Measurements from ENCODE around the gene ST13. TPM values are rescaled to one million over a fixed set of nuclear protein-coding genes. Genes with fewer than 3 reads are reported as not detected.

ST13 gene
- total and polyA plus RNA-seq, 9 donors: 243 to 1,503 (median 650) TPM

DNA sequence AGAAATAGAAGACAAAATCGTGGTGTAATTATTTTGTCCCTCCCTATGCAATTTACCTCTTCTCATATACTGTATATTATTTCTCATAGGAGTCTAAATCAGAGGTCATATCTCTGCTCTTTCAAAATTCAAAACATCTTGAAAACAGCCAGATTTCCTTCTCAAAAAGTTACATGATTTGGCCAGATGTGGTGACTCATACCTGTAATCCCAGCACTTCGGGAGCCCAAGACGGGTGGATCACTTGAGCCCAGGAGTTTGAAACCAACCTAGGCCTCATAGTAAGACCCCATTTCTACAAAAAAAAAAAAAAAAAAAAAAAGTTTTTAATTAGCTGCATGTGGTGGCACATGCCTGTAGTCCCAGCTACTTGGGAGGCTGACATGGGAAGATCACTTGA is 34.4 kb upstream of the ST13 start:
- Histone ChIP-seq H3K27ac (no peak overlapping the region), H3K9me3 (no peaks in the 10 kb centered on the region), H3K36me3 (no peaks in the 10 kb centered on the region), H3K27me3 (no peaks in the 10 kb centered on the region), H3K4me1 (ENCODE audit: insufficient read depth) (no peaks in the 10 kb centered on the region), H3K4me3 (no peak overlapping the region)
- no peak for TF ChIP-seq EP300 (IDR thresholded peaks at IDR 0.05)
- TF ChIP-seq POLR2A (IDR thresholded peaks at IDR 0.05): no peak
- TF ChIP-seq, protein P1, sequence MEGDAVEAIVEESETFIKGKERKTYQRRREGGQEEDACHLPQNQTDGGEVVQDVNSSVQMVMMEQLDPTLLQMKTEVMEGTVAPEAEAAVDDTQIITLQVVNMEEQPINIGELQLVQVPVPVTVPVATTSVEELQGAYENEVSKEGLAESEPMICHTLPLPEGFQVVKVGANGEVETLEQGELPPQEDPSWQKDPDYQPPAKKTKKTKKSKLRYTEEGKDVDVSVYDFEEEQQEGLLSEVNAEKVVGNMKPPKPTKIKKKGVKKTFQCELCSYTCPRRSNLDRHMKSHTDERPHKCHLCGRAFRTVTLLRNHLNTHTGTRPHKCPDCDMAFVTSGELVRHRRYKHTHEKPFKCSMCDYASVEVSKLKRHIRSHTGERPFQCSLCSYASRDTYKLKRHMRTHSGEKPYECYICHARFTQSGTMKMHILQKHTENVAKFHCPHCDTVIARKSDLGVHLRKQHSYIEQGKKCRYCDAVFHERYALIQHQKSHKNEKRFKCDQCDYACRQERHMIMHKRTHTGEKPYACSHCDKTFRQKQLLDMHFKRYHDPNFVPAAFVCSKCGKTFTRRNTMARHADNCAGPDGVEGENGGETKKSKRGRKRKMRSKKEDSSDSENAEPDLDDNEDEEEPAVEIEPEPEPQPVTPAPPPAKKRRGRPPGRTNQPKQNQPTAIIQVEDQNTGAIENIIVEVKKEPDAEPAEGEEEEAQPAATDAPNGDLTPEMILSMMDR (IDR thresholded peaks at IDR 0.05): no peak
- WGBS, 3 donors: 80 to 91% (median 86%) methylated on average over 3 of the region's 3 CpGs
- intact Hi-C loops (cut with DNase I): no loop called here
- no peak for DNase-seq

DNA sequence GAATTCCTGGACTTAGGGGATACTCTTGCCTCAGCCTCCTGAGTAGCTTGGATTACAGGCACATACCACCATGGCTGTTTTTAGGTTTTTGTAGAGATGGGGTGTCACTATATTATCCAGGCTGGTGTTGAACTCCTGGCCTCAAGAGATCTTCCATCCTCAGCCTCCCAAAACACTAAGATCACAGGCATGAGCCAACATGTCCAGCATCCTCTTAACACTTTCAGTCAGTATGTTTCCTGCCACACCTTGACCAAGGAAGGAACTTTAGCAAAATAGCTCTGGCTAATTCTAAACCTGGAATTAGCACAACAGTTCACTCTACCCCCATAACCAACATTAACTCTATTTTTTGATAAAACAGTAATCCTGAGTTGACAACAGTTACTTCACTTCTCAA is 32.7 kb upstream of the ST13 start:
- Histone ChIP-seq H3K4me3 (no peak overlapping the region), H3K4me1 (ENCODE audit: insufficient read depth) (no peaks in the 10 kb centered on the region), H3K27ac (no peak overlapping the region), H3K9me3 (no peaks in the 10 kb centered on the region), H3K36me3 (no peaks in the 10 kb centered on the region), H3K27me3 (no peaks in the 10 kb centered on the region)
- TF ChIP-seq, protein P1 (IDR thresholded peaks at IDR 0.05): no peak
- TF ChIP-seq POLR2A (IDR thresholded peaks at IDR 0.05): no peak
- DNase-seq: no peak
- intact Hi-C loops (cut with DNase I): no loop called here

GRCh38 chr22:40878922-40879321 is 22.5 kb upstream of the ST13 start:
- TF ChIP-seq POLR2A (IDR thresholded peaks at IDR 0.05): no peak
- Histone ChIP-seq H3K4me1 (ENCODE audit: insufficient read depth) (no peaks in the 10 kb centered on the region), H3K4me3 (no peak overlapping the region), H3K27me3 (no peaks in the 10 kb centered on the region), H3K9me3 (no peaks in the 10 kb centered on the region), H3K36me3 (no peaks in the 10 kb centered on the region), H3K27ac (no peak overlapping the region)
- DNase-seq: no peak
- 66 to 73% (median 66%) methylated on average over 2 of the region's 2 CpGs for WGBS, 3 donors
- intact Hi-C loops (cut with DNase I): no loop called here

DNA sequence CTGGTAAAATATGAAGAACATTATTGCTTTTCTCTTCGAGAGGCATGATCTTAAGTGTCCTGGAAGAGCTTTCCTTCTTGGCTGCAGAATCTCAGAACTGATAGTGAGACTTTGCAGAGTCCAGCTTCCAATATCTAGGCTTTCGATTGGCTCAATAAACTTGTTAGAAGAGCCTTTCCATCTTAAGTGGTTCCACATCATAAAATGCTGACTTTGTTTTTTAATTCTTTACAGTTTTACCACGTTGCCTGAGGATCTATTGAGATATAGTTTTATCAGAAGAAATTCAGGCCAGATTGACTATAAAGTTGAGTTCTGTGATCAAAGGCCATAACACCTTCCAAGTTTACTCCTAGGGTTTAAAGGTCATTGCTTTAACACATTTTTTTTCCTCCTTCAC is 21.0 kb upstream of the ST13 start:
- no peak overlapping the region for H3K4me3 ChIP-seq
- H3K9me3 ChIP-seq: no peaks in the 10 kb centered on the region
- no peak overlapping the region for H3K27ac ChIP-seq
- H3K27me3 ChIP-seq: no peaks in the 10 kb centered on the region
- intact Hi-C loops (cut with DNase I): no loop called here
- no peaks in the 10 kb centered on the region for H3K36me3 ChIP-seq
- H3K4me1 ChIP-seq (ENCODE audit: insufficient read depth): no peaks in the 10 kb centered on the region
- 44 to 54% (median 52%) methylated on average over 3 of the region's 3 CpGs for WGBS, 3 donors
- TF ChIP-seq, protein P1 (IDR thresholded peaks at IDR 0.05): no peak
- TF ChIP-seq EP300 (IDR thresholded peaks at IDR 0.05) (no peak), POLR2A (IDR thresholded peaks at IDR 0.05) (no peak)
- DNase-seq: no peak

GRCh38 chr22:40876907-40877306 is 20.5 kb upstream of the ST13 start:
- Histone ChIP-seq H3K27ac (no peak overlapping the region), H3K36me3 (no peaks in the 10 kb centered on the region), H3K4me3 (no peak overlapping the region), H3K4me1 (ENCODE audit: insufficient read depth) (no peaks in the 10 kb centered on the region), H3K27me3 (no peaks in the 10 kb centered on the region), H3K9me3 (no peaks in the 10 kb centered on the region)
- TF ChIP-seq, protein P1 (IDR thresholded peaks at IDR 0.05): no peak
- TF ChIP-seq EP300 (IDR thresholded peaks at IDR 0.05) (no peak), POLR2A (IDR thresholded peaks at IDR 0.05) (no peak)
- DNase-seq: no peak
- intact Hi-C loops (cut with DNase I): no loop called here
- WGBS, 3 donors: 65 to 91% (median 79%) methylated on average over 1 of the region's 1 CpG

Measured in ovary (tissue), 9 donors.